Measurements from ENCODE around the gene EXOC2.

The EXOC2 gene

GRCh38 chr6:642805-643204, 50.1 kb downstream of the EXOC2 start:
- TF ChIP-seq, protein P1, sequence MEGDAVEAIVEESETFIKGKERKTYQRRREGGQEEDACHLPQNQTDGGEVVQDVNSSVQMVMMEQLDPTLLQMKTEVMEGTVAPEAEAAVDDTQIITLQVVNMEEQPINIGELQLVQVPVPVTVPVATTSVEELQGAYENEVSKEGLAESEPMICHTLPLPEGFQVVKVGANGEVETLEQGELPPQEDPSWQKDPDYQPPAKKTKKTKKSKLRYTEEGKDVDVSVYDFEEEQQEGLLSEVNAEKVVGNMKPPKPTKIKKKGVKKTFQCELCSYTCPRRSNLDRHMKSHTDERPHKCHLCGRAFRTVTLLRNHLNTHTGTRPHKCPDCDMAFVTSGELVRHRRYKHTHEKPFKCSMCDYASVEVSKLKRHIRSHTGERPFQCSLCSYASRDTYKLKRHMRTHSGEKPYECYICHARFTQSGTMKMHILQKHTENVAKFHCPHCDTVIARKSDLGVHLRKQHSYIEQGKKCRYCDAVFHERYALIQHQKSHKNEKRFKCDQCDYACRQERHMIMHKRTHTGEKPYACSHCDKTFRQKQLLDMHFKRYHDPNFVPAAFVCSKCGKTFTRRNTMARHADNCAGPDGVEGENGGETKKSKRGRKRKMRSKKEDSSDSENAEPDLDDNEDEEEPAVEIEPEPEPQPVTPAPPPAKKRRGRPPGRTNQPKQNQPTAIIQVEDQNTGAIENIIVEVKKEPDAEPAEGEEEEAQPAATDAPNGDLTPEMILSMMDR (conservative IDR thresholded peaks at IDR 0.05; ENCODE audit: control insufficient read depth, insufficient read depth, low read depth, low read length) = no peak
- DNase-seq (ENCODE audit: low read depth) = no peak
- no peak overlapping the region for H3K4me3 ChIP-seq (ENCODE audit: control insufficient read depth, low read depth, low read length)

- TF ChIP-seq, protein P1 (conservative IDR thresholded peaks at IDR 0.05; ENCODE audit: control insufficient read depth, insufficient read depth, low read depth, low read length) = no peak
- no peak for DNase-seq (ENCODE audit: low read depth)
- no peak overlapping the region for H3K4me3 ChIP-seq (ENCODE audit: control insufficient read depth, low read depth, low read length)
Measured at GRCh38 chr6:641225-641985, 51.5 kb downstream of the EXOC2 start.

DNA sequence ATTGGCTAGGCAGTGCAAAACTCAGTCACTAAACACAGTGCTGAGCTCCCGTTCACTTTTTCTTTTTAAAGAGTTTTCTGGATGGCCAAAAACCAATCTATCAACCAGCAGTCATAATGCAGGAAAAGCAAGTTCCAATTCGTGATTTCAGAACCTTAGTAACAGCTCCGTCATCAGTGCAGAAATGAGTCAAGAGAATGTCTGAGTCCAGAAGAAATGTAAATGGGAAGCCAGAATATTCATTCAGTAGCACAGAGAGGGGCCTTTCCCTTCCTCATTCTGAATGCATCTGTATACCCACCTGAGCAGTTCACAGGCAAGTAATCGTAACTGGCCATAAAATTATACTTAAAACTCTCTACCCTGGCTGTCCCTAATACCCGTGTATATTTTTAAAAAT, 56.5 kb downstream of the EXOC2 start:
- DNase-seq (ENCODE audit: low read depth) = peak; percentile 38
- TF ChIP-seq, protein P1 (conservative IDR thresholded peaks at IDR 0.05; ENCODE audit: control insufficient read depth, insufficient read depth, low read depth, low read length) = no peak
- H3K4me3 ChIP-seq (ENCODE audit: control insufficient read depth, low read depth, low read length) = no peak overlapping the region

DNA sequence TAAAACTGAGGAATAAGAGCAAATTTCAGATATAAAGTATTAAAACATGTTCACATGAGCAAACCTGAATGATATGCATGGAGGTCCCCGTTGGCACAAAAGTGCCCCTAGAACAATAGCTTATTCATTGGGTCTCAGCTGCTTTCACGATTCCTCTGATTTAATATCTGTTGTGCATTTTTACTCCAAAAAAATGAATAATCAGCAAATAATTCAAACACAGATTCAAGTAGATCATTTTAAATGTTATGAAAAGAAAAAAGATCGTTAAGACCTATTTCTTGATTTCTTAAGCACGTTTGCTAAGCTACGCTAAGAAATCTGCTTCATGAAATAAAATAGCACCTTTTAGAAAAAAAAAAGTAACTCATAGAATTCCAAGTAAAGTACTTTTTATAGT, 57.7 kb downstream of the EXOC2 start:
- DNase-seq (ENCODE audit: low read depth) = no peak
- no peak overlapping the region for H3K4me3 ChIP-seq (ENCODE audit: control insufficient read depth, low read depth, low read length)
- TF ChIP-seq, protein P1 (conservative IDR thresholded peaks at IDR 0.05; ENCODE audit: control insufficient read depth, insufficient read depth, low read depth, low read length) = no peak

DNA sequence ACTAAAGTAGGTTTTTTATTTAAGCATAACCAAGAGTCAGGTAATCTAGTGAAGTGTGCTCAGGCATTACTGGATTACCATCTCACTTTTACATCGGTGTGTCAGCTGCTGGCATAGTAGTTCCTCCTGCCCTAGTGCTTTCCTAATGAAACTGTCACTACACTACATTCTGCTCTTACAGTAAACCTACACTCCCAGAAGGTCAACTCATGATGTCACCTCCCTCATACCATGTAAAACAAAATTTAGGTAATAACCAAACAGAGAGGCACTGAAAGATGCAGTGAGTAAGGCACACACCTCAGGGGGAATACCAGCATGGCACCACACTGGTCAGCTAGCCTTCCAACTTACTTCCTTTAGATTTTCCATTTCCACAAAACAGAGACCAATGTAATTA, 59.3 kb downstream of the EXOC2 start:
- DNase-seq (ENCODE audit: low read depth) = no peak
- TF ChIP-seq, protein P1 (conservative IDR thresholded peaks at IDR 0.05; ENCODE audit: control insufficient read depth, insufficient read depth, low read depth, low read length) = no peak

GRCh38 chr6:628766-629165, 64.2 kb downstream of the EXOC2 start:
- H3K4me3 ChIP-seq (ENCODE audit: control insufficient read depth, low read depth, low read length) = no peak overlapping the region
- TF ChIP-seq, protein P1 (conservative IDR thresholded peaks at IDR 0.05; ENCODE audit: control insufficient read depth, insufficient read depth, low read depth, low read length) = no peak
- DNase-seq (ENCODE audit: low read depth) = no peak

More for the DNA sequence above, 59.3 kb downstream of the EXOC2 start:
- H3K4me3 ChIP-seq (ENCODE audit: control insufficient read depth, low read depth, low read length) = no peak overlapping the region
